ENCODE data around the gene IFT88.

DNA sequence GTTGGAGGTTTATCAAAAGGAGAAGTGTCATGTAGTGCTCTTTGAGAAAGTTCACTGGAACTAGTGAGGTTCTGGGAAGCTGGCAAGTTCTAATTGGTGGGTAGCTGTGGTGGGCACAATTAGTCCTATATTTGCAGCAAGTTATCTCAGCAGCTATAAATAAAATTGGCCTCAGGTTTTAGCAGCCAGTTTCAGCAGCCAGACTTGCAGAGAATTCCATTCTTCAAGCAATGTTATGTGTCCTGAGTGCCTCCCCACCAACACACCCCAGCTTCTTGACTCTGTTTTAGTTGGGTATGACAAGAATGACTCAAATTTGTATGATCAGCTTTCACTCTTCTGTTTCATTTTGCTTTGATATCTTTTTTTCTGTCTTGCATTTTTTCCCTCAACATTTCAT is 4.7 kb downstream of the IFT88 start:
- TF ChIP-seq CTCF (IDR thresholded peaks at IDR 0.05), result no peak
- no peak for TF ChIP-seq POLR2AphosphoS5 (IDR thresholded peaks at IDR 0.05)
- TF ChIP-seq POLR2A (IDR thresholded peaks at IDR 0.05), result no peak
